D341Med (cell line): Measurements from ENCODE around the gene CENPP.
"Not testable (repeated sequence)": the region's sequence is repeated elsewhere in the genome, so short reads cannot be mapped to it uniquely, and the experiment has no call there.

Experiments
- DNase-seq: peaks from one replicate; pipeline ENCODE4 v3.0.0; 2012; ENCODE audit warnings: low spot score

Gene CENPP

GRCh38 chr9:92381775-92382174 lies 56.0 kb downstream of the CENPP start:
- no peak for DNase-seq

DNA sequence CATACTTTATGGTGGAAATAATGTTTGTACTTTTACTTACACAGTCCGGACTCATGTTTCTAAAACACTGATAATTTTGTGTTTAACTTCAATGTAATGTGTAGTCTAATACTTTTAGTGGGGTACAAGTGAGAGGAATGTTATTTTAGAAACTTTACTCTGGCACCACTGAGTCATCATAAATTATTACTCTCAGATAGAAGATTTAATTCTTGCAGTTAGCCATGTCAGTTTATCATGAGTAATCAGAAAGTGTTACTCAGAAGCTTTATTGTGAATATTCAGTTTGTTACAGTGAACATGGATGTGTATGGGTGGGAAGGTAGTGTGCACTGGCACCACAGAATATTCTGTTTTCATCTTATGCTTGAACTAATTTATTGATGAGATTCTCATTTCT lies 58.6 kb downstream of the CENPP start:
- no peak for DNase-seq

GRCh38 chr9:92385001-92385400 lies 59.2 kb downstream of the CENPP start:
- no peak for DNase-seq

GRCh38 chr9:92385477-92385876 lies 59.7 kb downstream of the CENPP start:
- no peak for DNase-seq

GRCh38 chr9:92385953-92386352 lies 60.2 kb downstream of the CENPP start:
- DNase-seq = no peak

DNA sequence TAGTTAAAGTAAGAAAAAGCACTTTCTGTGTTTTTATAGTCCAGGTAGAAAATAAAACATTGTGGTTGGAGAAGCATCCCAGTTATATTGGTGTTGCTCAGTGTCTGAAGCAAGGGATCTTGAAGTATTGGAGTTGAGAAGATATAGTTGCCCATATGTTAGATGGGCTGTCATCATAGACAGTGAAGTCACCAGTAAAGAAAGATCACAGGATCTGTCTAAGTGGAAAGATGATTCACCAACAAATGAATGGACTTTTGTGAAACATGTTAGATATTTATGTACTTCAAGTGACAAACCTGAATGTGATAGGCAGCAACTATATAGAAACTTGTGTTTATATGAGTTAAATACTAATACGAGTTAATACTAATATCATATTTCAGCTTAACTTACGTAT lies 66.9 kb downstream of the CENPP start:
- DNase-seq = no peak

DNA sequence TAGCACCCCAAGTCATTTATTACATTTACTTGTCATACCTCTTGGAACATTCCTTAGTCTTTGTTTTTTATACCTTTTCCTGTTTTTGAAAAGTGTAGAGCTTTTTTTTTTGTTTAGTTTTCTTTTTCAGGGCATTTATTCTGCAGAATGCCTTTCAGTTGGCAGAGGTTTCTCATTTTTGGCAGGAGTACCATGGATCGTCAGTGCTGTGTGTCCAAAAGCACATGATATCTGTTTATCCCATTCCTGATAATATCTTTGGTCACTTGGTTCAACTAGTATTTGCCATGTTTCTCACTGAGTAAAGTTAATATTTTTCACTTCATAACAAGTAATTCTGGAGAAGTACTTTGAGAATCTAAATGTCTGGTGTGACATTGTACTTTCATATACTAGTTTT lies 67.9 kb downstream of the CENPP start:
- DNase-seq = no peak

GRCh38 chr9:92395617-92396016 lies 69.9 kb downstream of the CENPP start:
- no peak for DNase-seq

DNA sequence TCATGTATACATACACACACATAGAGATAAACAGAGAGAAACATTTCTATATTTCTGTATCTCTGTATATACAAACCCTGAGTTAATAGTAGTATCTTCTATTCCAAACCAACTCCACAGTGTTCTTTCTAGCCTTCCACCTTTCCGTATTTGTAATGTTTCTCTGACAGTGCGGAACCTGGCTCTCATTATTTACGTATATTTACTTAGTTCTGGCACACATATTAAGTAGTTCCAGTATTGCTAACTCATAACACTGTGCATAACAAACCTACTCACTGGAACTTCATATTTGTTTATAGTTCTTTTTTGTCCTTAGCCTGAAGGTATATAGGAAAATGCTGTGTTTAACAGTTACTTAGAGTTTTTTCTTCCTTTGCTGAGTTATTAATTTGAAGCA lies 72.1 kb downstream of the CENPP start:
- no peak for DNase-seq

- no peak for DNase-seq
Observed at GRCh38 chr9:92402360-92402759, 76.6 kb downstream of the CENPP start.

DNA sequence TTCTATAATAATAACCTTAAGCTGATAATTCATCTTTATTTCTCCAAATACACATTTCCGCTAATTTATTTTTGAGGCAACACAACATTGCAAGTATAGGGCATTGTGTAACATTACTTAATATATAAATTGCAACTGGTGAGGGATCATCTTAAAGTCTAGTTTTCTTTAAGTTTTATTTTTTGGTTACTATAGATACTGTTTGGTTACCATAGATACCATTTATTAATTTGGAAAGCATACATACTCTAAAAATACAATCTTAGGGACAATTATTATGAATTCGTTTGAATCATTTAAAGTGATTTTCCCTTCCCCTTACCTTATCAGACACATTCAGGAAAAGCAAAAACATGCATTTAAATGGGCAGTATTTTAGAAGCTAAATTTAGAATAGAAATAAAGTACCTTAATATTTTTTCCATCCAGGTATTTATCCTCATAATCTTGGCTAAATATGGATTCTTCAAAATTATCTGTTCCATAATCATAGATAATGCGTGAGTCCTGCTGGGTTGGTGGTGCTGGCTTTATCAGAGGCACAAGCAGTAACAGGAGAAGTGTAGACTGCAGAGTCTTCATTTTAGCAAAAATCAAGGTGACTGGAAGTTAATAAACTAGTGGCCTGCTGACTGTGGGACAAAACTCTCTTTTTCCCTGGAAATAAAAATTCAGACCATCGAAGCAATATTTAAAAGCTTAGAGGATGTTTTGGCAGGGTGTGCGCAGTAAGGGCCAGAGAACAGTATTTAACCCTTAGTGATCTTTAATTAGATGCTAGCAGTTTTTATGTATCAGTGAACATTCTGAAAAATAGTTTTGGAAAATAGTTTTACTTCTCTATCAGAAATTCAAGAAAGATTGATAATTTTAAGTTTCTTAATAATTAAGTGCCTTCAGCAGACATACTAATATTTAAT lies 77.3 kb downstream of the CENPP start:
- DNase-seq = no peak

- no peak for DNase-seq
Observed at GRCh38 chr9:92404042-92404836, 78.5 kb downstream of the CENPP start, which contains the start of gene OGN. Gene OGN (minus strand): TSS chr9:92404578. CDS start chr9:92403407, 1,171 bp downstream.

GRCh38 chr9:92405818-92406217 lies 80.1 kb downstream of the CENPP start:
- DNase-seq = no peak

DNA sequence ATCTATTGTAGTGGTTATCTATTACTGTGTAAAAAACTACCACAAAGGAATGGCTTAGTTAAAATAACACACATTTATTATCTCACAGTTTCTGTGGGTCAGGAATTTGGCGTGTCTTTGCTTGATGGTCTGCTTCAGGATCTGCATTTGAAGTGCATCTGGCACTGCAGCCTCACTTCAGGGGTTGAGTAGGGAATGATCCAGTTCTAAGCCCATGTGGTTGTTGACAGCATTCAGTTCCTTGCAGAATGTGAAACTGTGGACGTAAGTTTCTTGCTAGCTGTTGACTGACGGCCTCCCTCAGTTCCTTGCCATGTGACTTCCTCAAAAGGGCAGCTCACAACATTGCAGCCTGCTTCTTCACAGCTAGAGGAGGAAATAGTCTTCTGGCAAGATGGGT lies 80.7 kb downstream of the CENPP start:
- no peak for DNase-seq

GRCh38 chr9:92407818-92408217 lies 82.1 kb downstream of the CENPP start:
- DNase-seq = no peak

DNA sequence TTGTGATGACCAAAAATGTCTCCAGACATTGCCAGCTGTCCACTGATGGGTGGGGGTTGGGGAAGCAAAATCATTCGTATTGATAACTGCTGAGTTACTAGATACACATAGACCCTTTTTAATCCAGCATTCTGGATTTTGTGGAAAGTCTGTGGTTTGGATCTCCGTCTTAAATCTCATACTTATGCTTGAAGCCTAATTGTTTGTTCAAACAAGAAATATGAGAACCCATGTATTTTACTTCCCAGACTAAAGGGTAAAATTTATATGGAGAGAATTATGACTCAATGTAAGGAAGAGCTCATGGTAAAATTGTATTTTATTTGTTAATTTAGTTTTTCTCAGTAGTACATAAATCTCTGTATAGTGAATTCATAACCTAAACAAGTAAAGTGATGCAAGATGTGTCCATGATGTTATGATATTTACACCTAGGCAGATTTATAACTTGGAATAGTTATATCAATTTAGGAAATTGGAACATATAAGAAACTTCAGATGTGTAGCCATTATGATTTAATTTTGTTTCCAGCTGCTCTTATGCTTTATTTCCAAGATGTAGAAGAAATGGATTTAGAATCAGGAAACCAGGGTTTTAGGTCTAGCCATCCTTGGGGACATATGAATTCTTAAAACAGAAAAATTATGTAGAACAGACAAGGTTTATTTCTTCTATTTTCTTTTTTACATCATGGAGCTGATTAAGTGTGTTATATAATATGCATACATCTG lies 83.2 kb downstream of the CENPP start:
- DNase-seq = no peak

- not testable (repeated sequence) for DNase-seq
Observed at GRCh38 chr9:92411157-92411556, 85.4 kb downstream of the CENPP start.

DNA sequence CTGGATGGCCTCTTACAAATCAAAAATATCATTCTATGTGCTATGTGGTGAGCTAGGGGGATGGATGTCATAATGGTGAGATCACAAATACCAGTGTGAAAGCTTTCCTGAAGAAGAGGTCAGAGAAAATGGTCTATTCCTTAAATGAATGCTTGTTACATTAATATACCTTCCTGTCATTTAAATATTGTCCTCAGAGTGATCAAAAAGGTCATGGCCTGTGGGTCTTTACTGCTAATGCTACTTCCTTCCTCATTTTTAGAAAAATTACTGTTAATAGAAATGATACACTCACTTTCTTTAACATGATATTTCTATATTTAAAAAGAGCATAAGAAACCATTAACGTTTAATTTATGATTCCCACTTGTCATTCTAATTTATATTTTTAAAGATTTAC lies 88.8 kb downstream of the CENPP start:
- no peak for DNase-seq

DNA sequence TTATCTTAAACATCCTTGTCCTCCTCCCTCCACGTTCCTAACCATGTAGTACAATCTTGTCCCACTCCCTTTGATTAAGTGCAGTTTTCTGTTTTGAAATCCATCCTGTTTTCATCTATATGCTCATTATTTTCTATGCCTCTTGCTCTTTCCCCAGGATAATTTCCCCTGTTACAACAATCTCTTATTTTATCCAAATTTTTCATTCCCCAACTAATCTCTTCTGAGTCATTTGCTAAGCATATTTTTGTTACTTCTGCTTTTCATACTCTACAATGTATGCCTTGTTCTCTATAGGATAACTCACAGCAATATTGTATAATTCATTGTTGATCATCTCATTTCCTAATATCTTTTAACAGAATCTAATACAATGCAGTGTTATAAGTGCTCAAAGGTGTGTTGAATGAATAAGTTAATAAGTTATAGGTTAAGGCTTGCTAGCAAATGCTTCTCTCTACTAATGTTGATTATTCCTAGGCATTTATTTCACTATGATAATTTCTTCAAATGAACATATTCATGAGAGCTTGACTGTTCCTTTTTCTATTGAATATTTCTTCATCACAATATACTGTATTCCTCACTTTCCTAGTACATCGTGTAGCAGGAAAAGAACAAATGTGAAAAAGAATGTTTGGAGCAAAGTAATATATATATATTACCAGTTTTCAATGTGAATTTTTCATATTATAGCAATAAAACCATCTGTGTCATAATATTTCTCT lies 97.0 kb downstream of the CENPP start:
- no peak for DNase-seq

- no peak for DNase-seq
Observed at GRCh38 chr9:92423612-92424011, 97.9 kb downstream of the CENPP start.

DNA sequence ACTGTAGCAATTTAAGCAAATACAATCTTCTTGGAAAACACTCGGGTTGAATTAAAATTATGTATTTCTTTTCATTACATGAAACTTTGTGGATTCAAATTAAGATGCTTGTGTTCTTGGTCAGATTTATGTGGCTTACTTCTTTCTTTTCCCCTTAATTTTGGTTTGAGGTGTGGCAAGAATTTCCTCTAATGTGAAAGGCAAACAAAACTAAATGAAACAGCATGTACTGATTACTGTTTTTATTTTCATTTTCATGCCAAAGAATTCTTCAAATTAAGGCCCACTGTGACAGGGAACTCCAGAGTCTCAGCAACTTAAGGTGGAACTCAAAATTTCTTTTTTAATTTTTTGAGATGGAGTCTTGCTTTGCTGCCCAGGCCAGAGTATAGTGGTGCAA lies 98.6 kb downstream of the CENPP start, which contains the start of gene OMD:
Gene OMD, minus strand, starts transcription at position 132 of the 400 bp plus-strand sequence. CDS start 6,913 bp downstream, outside the sequence.
- DNase-seq = no peak

- no peak for DNase-seq
Observed at GRCh38 chr9:92425474-92425873, 99.7 kb downstream of the CENPP start.
